Panc1 (cell line): Measurements from ENCODE around the gene ARL5C. TPM values are rescaled to one million over a fixed set of nuclear protein-coding genes. Genes with fewer than 3 reads are reported as not detected.

Source experiments
- ATAC-seq: fragments of 200-7000 bp; cut with Tn5 transposase; 2 replicates; pipeline ENCODE4 v1.9.1; 2020; ENCODE audit warnings: mild to moderate bottlenecking, moderate library complexity
- BruUV-seq: library from RNA; stranded (reverse); fragments of 400-500 nt; replicated peaks from 2 replicates; lab custom pipeline; 2021; lab: Mats Ljungman, UMichigan
- CTCF ChIA-PET: fragments of 300-600 bp; sonication (Branson Sonifier 250); formaldehyde crosslinking; loops from one replicate; lab custom pipeline; 2022; ENCODE audit warnings: antibody characterized with exemption; lab: Charles Lee
- POLR2A ChIA-PET: fragments of 300-600 bp; sonication (Branson Sonifier 250); formaldehyde crosslinking; loops from one replicate; lab custom pipeline; 2022; ENCODE audit warnings: antibody characterized with exemption; lab: Charles Lee
- DNase-seq: peaks from one replicate; pipeline ENCODE4 v3.0.0-alpha.2; 2010; ENCODE audit warnings: low read depth, low spot score
- H3K27ac ChIP-seq: 2 replicates; pipeline ENCODE4 v1.5.1; 2011; ENCODE audit warnings: mild to moderate bottlenecking, low read length, inconsistent platforms
- H3K27me3 ChIP-seq: fragments of 200-500 bp; sonication (Bioruptor generic); 2 replicates; pipeline ENCODE4 v1.6.0; 2014; ENCODE audit warnings: low read length, inconsistent platforms; ENCODE audit not compliant: control insufficient read depth, insufficient read depth
- H3K36me3 ChIP-seq: fragments of 200-500 bp; sonication (Bioruptor generic); 2 replicates; pipeline ENCODE4 v1.5.1; 2014; ENCODE audit warnings: inconsistent platforms, mild to moderate bottlenecking, low read length, moderate library complexity; ENCODE audit not compliant: control insufficient read depth, insufficient read depth
- H3K4me1 ChIP-seq: 2 replicates; pipeline ENCODE4 v1.5.1; 2011; ENCODE audit warnings: inconsistent platforms, mild to moderate bottlenecking, low read length, moderate library complexity; ENCODE audit not compliant: control insufficient read depth, insufficient read depth
- H3K4me3 ChIP-seq, 2 experiments: 2 replicates each; pipeline ENCODE4 v1.5.1; 2011 to 2012; ENCODE audit warnings: low read depth in 2 of 2, low read length in 2 of 2, mild to moderate bottlenecking in 2 of 2, inconsistent platforms in 1 of 2, moderate library complexity in 1 of 2
- H3K9me3 ChIP-seq: fragments of 200-500 bp; sonication (Bioruptor generic); 2 replicates; pipeline ENCODE4 v1.5.1; 2014; ENCODE audit warnings: low read depth, mild to moderate bottlenecking, inconsistent platforms, low read length, moderate library complexity; ENCODE audit not compliant: control insufficient read depth, insufficient read depth
- CTCF ChIP-seq: fragments of 450-650 bp; IDR thresholded peaks from 2 replicates; pipeline ENCODE4 v1.5.1; 2017; ENCODE audit warnings: mild to moderate bottlenecking
- POLR2AphosphoS5 ChIP-seq: IDR thresholded peaks from 2 replicates; pipeline ENCODE4 v1.6.1; 2012; ENCODE audit warnings: mild to moderate bottlenecking, low read depth, low read length, moderate library complexity
- SIN3A ChIP-seq: IDR thresholded peaks from 2 replicates; pipeline ENCODE4 v1.6.1; 2012; ENCODE audit warnings: low read depth, mild to moderate bottlenecking, low read length, moderate library complexity, borderline replicate concordance; ENCODE audit not compliant: insufficient read depth
- TCF7L2 ChIP-seq: IDR thresholded peaks from 2 replicates; pipeline ENCODE4 v1.6.1; 2011; ENCODE audit warnings: mild to moderate bottlenecking, low read depth, low read length, inconsistent platforms
- in situ Hi-C: cut with HindIII; loops from 2 replicates; pipeline ENCODE4 v1.10.0; 2016; ENCODE audit warnings: low sequenced_read_pairs, low pct_unique_long_range_greater_than_20kb
- intact Hi-C: fragments of 100-400 bp; cut with micrococcal nuclease; formaldehyde crosslinking; loops from one replicate; pipeline ENCODE4 v1.10.0; 2022; ENCODE audit not compliant: unreplicated experiment
- total RNA-seq: library from RNA; stranded (reverse); gene quantifications from one replicate; pipeline ENCODE4 v1.2.1, GENCODE V29; 2021; ENCODE audit not compliant: unreplicated experiment
- TF ChIP-seq, protein P1 (sequence below), 2 experiments: IDR thresholded peaks; 2 replicates each; pipeline ENCODE4 v1.6.1; 2011 to 2012; ENCODE audit warnings: low read depth in 2 of 2, control low read depth in 1 of 2, low read length in 1 of 2, mild to moderate bottlenecking in 1 of 2, moderate library complexity in 1 of 2; ENCODE audit not compliant: insufficient read depth in 1 of 2

Gene ARL5C
- total RNA-seq, 1 experiment from 2014 or later: not detected

- CTCF ChIA-PET: no interaction called here
Measured at GRCh38 chr17:39186481-39187002, 20.6 kb upstream of the ARL5C start.

GRCh38 chr17:39183720-39184119 is 17.8 kb upstream of the ARL5C start:
- Histone ChIP-seq H3K27me3 (no peaks in the 10 kb centered on the region), H3K27ac (no peak overlapping the region), H3K36me3 (no peaks in the 10 kb centered on the region), H3K4me1 (no peaks in the 10 kb centered on the region), H3K9me3 (no peaks in the 10 kb centered on the region), H3K4me3 (no peak overlapping the region)
- intact Hi-C loops (no loop called here), in situ Hi-C loops (no loop called here)
- ChIA-PET CTCF (interaction anchor here (0.8 kb wide), 1 partner anchor 9 kb away, joined by 5 read pairs; no protein-coding TSS in a partner anchor), POLR2A (no interaction called here)
- no TSS peak for BruUV-seq
- TF ChIP-seq TCF7L2 (no peak), SIN3A (no peak), POLR2AphosphoS5 (no peak), CTCF (no peak)
- TF ChIP-seq, protein P1, sequence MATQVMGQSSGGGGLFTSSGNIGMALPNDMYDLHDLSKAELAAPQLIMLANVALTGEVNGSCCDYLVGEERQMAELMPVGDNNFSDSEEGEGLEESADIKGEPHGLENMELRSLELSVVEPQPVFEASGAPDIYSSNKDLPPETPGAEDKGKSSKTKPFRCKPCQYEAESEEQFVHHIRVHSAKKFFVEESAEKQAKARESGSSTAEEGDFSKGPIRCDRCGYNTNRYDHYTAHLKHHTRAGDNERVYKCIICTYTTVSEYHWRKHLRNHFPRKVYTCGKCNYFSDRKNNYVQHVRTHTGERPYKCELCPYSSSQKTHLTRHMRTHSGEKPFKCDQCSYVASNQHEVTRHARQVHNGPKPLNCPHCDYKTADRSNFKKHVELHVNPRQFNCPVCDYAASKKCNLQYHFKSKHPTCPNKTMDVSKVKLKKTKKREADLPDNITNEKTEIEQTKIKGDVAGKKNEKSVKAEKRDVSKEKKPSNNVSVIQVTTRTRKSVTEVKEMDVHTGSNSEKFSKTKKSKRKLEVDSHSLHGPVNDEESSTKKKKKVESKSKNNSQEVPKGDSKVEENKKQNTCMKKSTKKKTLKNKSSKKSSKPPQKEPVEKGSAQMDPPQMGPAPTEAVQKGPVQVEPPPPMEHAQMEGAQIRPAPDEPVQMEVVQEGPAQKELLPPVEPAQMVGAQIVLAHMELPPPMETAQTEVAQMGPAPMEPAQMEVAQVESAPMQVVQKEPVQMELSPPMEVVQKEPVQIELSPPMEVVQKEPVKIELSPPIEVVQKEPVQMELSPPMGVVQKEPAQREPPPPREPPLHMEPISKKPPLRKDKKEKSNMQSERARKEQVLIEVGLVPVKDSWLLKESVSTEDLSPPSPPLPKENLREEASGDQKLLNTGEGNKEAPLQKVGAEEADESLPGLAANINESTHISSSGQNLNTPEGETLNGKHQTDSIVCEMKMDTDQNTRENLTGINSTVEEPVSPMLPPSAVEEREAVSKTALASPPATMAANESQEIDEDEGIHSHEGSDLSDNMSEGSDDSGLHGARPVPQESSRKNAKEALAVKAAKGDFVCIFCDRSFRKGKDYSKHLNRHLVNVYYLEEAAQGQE (IDR thresholded peaks at IDR 0.05; ENCODE audit: insufficient read depth in 1 of 2, low read depth in 2 of 2, low read length in 1 of 2): no peak
- ATAC-seq (no peak), DNase-seq (no peak)

More at GRCh38 chr17:39186481-39187002, 20.6 kb upstream of the ARL5C start:
- Histone ChIP-seq H3K9me3 (no peaks in the 10 kb centered on the region), H3K4me1 (no peaks in the 10 kb centered on the region), H3K4me3 (no peak overlapping the region), H3K36me3 (no peaks in the 10 kb centered on the region), H3K27ac (no peak overlapping the region), H3K27me3 (no peaks in the 10 kb centered on the region)
- no peak for ATAC-seq
- BruUV-seq: no TSS peak
- no peak for DNase-seq
- in situ Hi-C loops: no loop called here
- POLR2A ChIA-PET: no interaction called here
- TF ChIP-seq POLR2AphosphoS5: no peak
- TF ChIP-seq CTCF: no peak
- TF ChIP-seq TCF7L2: no peak
- no peak for TF ChIP-seq SIN3A
- TF ChIP-seq, protein P1 (IDR thresholded peaks at IDR 0.05; ENCODE audit: insufficient read depth in 1 of 2, low read depth in 2 of 2, low read length in 1 of 2): no peak
- intact Hi-C loops: no loop called here
